Smooth muscle cell (in vitro differentiated cells): Measurements from ENCODE around the gene STIM1. TPM values are rescaled to one million over a fixed set of nuclear protein-coding genes. Genes with fewer than 3 reads are reported as not detected.

Experiments
- DNase-seq: peaks from one replicate; lab custom pipeline; 2025; ENCODE audit not compliant: unreplicated experiment; lab: John Stamatoyannopoulos, UW
- H2AFZ ChIP-seq: fragments of 200-600 bp; sonication (generic); 2 replicates; pipeline ENCODE4 v1.6.0; 2016; ENCODE audit warnings: antibody characterized with exemption, low read depth, mild to moderate bottlenecking
- H3F3A ChIP-seq: fragments of 200-600 bp; sonication (generic); 2 replicates; pipeline ENCODE4 v1.6.0; 2017; ENCODE audit warnings: antibody characterized with exemption, low read depth
- H3K27ac ChIP-seq: fragments of 200-600 bp; sonication (generic); 2 replicates; pipeline ENCODE4 v1.5.1; 2016; ENCODE audit warnings: low read depth, mild to moderate bottlenecking
- H3K27me3 ChIP-seq: fragments of 200-600 bp; sonication (generic); 2 replicates; pipeline ENCODE4 v1.6.1; 2016; ENCODE audit warnings: low read depth, mild to moderate bottlenecking
- H3K36me3 ChIP-seq: fragments of 200-600 bp; sonication (generic); 2 replicates; pipeline ENCODE4 v1.5.1; 2016; ENCODE audit warnings: low read depth
- H3K4me1 ChIP-seq: fragments of 200-600 bp; sonication (generic); 2 replicates; pipeline ENCODE4 v1.5.1; 2016; ENCODE audit warnings: low read depth
- H3K4me2 ChIP-seq: fragments of 200-600 bp; sonication (generic); 2 replicates; pipeline ENCODE4 v1.6.0; 2016; ENCODE audit warnings: mild to moderate bottlenecking
- H3K4me3 ChIP-seq: fragments of 200-600 bp; sonication (generic); 2 replicates; pipeline ENCODE4 v1.5.1; 2016; ENCODE audit warnings: mild to moderate bottlenecking
- H3K79me2 ChIP-seq: fragments of 200-600 bp; sonication (generic); 2 replicates; pipeline ENCODE4 v1.6.0; 2016; ENCODE audit warnings: low read depth, mild to moderate bottlenecking
- H3K9ac ChIP-seq: fragments of 200-600 bp; sonication (generic); 2 replicates; pipeline ENCODE4 v1.6.0; 2016; ENCODE audit warnings: low read depth
- H3K9me3 ChIP-seq: fragments of 200-600 bp; sonication (generic); replicated peaks from 2 replicates; pipeline ENCODE4 v1.5.1; 2016; ENCODE audit warnings: low read depth
- H4K20me1 ChIP-seq: fragments of 200-600 bp; sonication (generic); 2 replicates; pipeline ENCODE4 v1.6.0; 2016; ENCODE audit warnings: low read depth
- WGBS: methylation state at CpG from one replicate; pipeline ENCODE4 v1.1.7; 2016; ENCODE audit warnings: low lambda C conversion rate; 5-methylcytosine and 5-hydroxymethylcytosine counted together
- polyA plus RNA-seq: library from polyadenylated mRNA; unstranded; fragments of >200 nt; fragmentation: Nextera tagmentation; extraction: Ambion mirVana; gene quantifications from 2 replicates; pipeline ENCODE4 v1.2.1, GENCODE V29; 2016
- total RNA-seq: library from RNA; depleted of rRNA; stranded (reverse); fragments of >200 nt; gene quantifications from 2 replicates; pipeline ENCODE4 v1.2.3, GENCODE V29; 2014
- TF ChIP-seq, protein P1 (sequence below): fragments of 200-600 bp; sonication (generic); IDR thresholded peaks from 2 replicates; pipeline ENCODE4 v1.5.1; 2017; ENCODE audit warnings: borderline replicate concordance, mild to moderate bottlenecking, antibody characterized with exemption; ENCODE audit not compliant: insufficient read depth, poor library complexity, severe bottlenecking

Gene STIM1
- total and polyA plus RNA-seq, 2 experiments from 2014 or later: 15.3 to 31.5 TPM

DNA sequence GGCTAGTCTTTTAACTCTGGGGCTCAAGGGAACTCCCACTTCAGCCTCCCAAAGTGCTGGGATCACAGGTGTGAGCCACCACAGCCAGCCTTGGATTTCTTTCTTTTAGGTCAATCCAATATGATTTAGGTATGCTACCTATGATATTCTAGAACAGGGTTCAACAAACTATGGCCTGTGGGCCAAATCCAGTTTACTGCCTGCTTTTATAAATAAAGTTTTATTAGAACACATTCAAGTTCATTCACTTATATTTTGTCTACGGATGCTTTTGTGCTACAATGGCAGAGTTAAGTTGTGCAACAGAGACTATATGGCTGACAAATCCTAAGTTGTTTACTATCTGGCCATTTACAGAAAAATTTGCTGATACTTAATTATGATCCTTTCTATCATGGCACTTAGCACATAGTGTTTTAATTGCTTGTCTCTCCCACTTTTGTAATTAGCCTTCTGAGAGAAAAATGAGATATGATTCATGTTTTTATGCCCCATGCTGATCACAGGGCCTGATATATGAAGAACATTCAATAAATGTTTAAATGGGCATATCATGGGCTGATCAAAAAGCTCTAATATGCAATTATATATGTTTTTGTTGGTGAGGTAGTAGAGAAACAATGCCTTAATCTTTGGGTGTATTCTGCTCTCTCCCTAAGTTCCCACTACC is 109.6 kb downstream of the STIM1 start:
- Histone ChIP-seq H3K4me1 (no peaks in the 10 kb centered on the region), H3K9ac (no peak overlapping the region), H3F3A (no peaks in the 10 kb centered on the region), H3K4me3 (no peak overlapping the region), H3K27ac (no peak overlapping the region), H4K20me1 (peaks cover 7% of the 10 kb centered on the region), H2AFZ (no peak overlapping the region), H3K36me3 (no peaks in the 10 kb centered on the region), H3K79me2 (peaks cover 30% of the 10 kb centered on the region), H3K27me3 (no peaks in the 10 kb centered on the region), H3K4me2 (no peak overlapping the region), H3K9me3 (no peaks in the 10 kb centered on the region)
- 95% methylated on average over 1 of the region's 1 CpG for WGBS
- TF ChIP-seq, protein P1, sequence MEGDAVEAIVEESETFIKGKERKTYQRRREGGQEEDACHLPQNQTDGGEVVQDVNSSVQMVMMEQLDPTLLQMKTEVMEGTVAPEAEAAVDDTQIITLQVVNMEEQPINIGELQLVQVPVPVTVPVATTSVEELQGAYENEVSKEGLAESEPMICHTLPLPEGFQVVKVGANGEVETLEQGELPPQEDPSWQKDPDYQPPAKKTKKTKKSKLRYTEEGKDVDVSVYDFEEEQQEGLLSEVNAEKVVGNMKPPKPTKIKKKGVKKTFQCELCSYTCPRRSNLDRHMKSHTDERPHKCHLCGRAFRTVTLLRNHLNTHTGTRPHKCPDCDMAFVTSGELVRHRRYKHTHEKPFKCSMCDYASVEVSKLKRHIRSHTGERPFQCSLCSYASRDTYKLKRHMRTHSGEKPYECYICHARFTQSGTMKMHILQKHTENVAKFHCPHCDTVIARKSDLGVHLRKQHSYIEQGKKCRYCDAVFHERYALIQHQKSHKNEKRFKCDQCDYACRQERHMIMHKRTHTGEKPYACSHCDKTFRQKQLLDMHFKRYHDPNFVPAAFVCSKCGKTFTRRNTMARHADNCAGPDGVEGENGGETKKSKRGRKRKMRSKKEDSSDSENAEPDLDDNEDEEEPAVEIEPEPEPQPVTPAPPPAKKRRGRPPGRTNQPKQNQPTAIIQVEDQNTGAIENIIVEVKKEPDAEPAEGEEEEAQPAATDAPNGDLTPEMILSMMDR: no peak
- DNase-seq: no peak

DNA sequence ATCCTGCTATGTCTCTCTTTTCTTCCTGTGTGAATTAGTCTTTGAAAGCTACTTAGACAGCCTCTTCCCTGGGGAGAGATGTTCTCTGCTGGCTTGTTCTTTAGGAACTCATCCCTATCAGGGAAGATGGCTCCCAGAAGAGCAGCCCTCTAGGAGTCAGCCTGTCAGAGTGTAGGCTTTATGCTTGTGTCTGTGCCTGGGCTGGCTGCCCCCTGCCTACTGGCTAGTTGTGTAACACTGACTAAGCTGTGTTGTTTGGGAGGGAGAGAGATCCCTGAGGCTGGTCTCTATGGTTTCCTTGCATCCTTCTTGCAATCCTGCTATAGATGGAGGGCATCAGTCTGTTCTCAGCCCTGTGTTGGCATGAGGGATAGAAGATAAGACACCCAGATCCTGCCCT is 112.2 kb downstream of the STIM1 start:
- no peak for DNase-seq
- no peaks in the 10 kb centered on the region for H3K27me3 ChIP-seq
- no peaks in the 10 kb centered on the region for H3K4me1 ChIP-seq
- no peaks in the 10 kb centered on the region for H3K9me3 ChIP-seq
- H3K36me3 ChIP-seq: no peaks in the 10 kb centered on the region
- no peak overlapping the region for H2AFZ ChIP-seq
- TF ChIP-seq, protein P1: no peak
- H3K9ac ChIP-seq: no peak overlapping the region
- no peak overlapping the region for H3K4me3 ChIP-seq
- H3F3A ChIP-seq: no peaks in the 10 kb centered on the region
- H4K20me1 ChIP-seq: peaks cover 7% of the 10 kb centered on the region
- H3K4me2 ChIP-seq: no peak overlapping the region
- peaks cover 18% of the 10 kb centered on the region for H3K79me2 ChIP-seq
- H3K27ac ChIP-seq: no peak overlapping the region

DNA sequence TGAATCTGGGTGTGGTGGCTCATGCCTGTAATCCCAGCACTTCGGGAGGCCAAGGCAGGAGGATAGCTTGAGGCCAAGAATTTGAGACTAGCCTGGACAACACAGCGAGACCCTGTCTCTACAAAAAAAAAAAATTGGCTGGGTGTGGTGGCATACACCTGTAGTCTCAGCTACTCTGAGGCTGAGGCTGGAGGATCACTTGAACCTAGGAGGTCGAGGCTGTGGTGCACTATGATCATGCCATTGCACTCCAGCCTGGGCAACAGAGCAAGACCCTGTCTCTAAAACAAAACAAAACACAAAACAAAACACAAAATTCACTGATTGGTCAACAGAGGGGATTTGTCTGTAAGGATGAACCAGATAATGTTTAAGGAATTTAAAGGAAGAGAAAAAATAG is 113.7 kb downstream of the STIM1 start:
- DNase-seq: no peak
- Histone ChIP-seq H2AFZ (no peak overlapping the region), H3K27me3 (no peaks in the 10 kb centered on the region), H3K9ac (no peak overlapping the region), H3K4me1 (no peaks in the 10 kb centered on the region), H3K79me2 (peaks cover 11% of the 10 kb centered on the region), H3K36me3 (no peaks in the 10 kb centered on the region), H3K4me2 (no peak overlapping the region), H4K20me1 (peaks cover 7% of the 10 kb centered on the region), H3K27ac (no peak overlapping the region), H3K9me3 (no peaks in the 10 kb centered on the region), H3K4me3 (no peak overlapping the region), H3F3A (no peaks in the 10 kb centered on the region)
- WGBS: 95% methylated on average over 3 of the region's 3 CpGs
- TF ChIP-seq, protein P1: no peak

DNA sequence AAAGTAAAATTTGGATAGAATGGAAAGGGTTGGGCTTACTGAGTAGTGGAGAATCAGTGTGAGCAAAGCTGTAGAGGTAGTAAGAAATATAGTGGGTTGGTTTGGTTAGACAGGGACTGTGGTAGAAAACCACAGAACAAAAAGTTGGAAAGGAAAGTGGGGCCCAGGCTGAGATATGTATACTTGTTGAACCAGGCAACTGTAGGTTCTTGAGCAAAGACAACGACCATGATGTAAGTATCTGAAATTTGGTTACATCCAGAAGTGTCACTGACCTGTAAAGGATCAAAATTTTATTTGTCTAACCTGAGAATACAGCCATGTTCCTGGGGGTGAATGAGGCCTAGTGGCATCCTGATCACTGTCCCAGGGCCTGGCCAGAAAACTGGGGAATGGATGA is 114.1 kb downstream of the STIM1 start:
- Histone ChIP-seq H3K4me1 (no peaks in the 10 kb centered on the region), H3K9me3 (no peaks in the 10 kb centered on the region), H2AFZ (no peak overlapping the region), H3K9ac (no peak overlapping the region), H3K36me3 (no peaks in the 10 kb centered on the region), H3K27me3 (no peaks in the 10 kb centered on the region), H3K4me3 (no peak overlapping the region), H3K27ac (no peak overlapping the region), H3K79me2 (peaks cover 11% of the 10 kb centered on the region), H4K20me1 (peaks cover 7% of the 10 kb centered on the region), H3K4me2 (no peak overlapping the region), H3F3A (no peaks in the 10 kb centered on the region)
- TF ChIP-seq, protein P1: no peak
- no peak for DNase-seq
- WGBS: 100% methylated on average over 1 of the region's 1 CpG
